Measurements from ENCODE around the gene STAT2.
A peak's percentile ranks its signal among the peaks of the same experiment; 100 is the strongest.
"Not testable (repeated sequence)": the region's sequence is repeated elsewhere in the genome, so short reads cannot be mapped to it uniquely, and the experiment has no call there.

The STAT2 gene

DNA sequence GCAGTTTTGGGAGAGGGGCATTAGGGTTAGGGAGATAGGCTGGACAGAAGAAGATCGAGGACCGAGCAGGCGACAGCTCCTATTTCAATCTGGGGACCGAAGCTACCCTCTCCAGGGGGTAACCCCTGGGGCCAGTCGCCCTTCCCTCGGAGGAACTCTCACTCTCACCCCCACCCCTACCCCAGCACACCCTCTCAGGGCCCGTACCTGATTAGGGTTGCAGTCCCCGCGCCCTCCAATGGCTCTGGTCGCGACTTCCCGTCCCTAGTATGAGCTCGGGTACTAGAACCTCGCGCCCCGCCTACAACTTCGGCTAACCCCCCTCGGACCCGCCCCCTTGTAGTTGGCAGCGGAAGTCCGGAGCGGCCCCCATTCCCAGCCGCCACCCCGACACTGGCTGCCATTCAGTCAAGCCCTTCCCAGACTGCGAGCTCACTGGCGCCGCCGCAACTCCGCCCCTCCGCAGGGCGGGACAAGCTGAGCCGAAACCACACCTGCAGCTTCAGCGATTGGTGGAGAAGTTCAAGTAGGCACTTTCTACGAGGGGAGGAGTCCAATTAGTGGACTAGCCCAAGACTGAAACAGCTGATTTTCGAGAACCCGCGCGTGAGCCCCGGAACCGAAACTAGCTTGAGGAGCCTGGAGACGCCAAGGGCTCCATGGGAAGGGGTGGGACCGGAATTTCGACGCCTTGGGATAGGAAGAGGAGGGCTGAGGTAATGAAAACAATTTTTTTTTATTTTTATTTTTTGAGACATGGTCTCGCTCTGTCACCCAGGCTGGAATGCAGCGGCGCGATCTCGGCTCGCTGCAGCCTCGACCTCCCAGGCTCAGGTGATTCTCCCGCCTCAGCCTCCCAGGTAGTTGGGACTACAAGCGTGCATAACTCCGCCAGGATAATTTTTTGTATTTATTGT lies at the start of gene STAT2:
TSS of gene STAT2 (minus strand) at position 257 of the 917 bp plus-strand sequence. CDS start 3,536 bp downstream, outside the sequence.
- DNase-seq: peak; percentile 100

DNA sequence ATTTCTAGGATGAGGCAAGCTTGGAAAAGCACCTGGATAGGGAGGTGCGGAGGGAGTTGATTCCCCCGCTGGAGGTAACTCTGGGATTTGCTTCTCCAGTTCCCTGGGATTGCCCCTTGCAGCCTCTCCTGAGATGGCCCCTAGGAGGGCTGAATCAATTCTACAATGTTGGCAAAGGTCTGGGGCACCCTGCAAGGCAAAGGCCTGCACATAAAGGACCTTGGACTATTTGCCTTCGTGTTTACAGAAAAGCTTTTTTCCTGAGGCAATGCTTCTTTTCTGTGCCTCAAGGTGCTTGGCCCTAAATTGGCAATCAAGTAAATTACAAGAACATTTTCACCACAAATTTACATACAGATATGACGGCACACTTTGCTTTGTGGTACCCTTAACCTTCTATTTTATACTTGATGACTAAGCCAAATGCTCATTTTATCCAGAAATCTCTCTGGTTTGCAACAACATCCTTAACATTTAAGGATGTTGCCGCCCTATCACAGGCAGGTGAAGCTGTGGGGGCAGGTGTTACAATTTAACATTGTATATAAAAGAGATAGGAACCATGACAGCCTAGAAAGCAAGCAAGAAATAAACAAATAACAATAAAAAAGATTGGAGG lies 49.0 kb upstream of the STAT2 start:
- no peak for DNase-seq

DNA sequence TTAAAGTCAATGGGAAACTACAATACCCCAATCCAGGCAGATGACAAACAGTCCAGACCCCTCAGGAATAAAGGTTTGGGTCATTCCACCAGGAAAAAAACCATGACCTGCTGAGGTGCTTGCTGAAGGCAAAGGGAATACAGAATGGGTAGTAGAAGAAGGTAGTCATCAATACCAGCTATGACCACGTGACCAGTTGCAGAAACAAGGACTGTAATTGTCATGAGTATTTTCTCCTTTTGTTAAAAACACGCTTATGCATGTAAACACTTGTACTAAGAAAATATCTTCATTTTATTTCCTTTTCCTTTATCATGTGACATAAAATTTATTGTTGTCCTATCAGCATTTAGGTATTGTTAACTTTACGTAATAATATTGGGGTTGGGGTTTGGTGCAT lies 44.3 kb upstream of the STAT2 start:
- DNase-seq: not testable (repeated sequence)

DNA sequence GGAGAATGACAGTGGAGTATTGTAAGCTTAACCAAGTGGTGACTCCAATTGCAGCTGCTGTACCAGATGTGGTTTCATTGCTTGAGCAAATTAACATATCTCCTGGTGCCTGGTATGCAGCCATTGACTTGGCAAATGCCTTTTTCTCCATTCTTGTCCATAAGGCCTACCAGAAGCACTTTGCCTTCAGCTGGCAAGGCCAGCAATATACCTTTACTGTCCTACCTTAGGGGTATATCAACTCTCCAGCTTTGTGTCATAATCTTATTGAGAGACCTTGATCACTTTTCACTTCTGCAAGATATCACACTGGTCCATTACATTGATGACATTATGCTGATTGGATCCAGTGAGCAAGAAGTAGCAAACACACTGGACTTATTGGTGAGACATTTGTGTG lies 41.7 kb upstream of the STAT2 start:
- DNase-seq: not testable (repeated sequence)

DNA sequence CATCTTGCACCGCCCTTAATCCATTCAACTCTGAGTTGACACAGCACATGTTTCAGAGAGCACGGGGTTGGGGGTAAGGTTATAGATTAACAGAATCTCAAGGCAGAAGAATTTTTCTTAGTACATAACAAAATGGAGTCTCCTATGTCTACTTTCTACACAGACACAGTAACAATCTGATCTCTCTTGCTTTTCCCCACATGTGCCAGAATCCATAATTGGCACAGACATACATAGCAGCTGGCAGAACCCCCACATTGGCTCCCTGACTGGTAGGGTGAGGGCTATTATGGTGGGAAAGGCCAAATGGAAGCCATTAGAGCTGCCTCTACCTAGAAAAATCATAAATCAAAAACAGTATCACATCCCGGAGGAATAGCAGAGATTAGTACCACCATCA lies 41.2 kb upstream of the STAT2 start:
- not testable (repeated sequence) for DNase-seq

DNA sequence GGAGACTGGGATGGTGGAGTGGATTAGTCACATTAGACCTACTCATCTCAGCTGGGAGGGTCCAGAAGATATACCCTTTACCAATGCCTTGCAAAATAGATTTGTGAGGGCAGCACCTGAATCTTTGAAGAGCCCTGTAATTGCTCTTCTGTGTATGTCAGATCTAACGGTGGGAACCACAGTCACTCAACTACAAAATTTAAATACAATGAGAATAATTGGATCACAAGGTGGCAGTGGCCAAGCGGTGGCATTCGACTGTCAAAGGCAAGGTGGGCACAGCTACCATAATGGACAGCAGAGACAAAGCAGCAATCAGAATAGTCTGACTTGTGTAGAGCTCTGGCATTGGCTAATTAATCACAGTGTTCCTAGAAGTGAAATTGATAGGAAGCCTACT lies 39.6 kb upstream of the STAT2 start:
- DNase-seq: not testable (repeated sequence)

DNA sequence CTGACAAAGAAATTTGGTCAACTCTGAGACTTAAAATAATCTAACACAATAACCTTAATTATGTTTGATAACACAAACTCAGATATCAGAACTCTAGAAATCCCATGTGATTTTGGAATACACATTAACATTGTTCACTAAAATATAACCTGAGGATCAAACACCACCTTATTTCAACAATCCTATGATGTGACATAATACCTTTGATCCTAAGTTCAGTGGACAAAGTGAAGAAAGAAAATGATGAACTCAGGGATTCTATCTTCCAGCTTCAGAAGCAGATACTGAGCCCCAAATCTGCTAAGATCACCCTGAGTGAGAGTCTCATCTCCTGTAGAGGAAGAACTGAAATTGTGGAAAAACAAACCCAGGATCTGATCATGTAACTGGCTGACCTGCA lies 38.4 kb upstream of the STAT2 start:
- no peak for DNase-seq

DNA sequence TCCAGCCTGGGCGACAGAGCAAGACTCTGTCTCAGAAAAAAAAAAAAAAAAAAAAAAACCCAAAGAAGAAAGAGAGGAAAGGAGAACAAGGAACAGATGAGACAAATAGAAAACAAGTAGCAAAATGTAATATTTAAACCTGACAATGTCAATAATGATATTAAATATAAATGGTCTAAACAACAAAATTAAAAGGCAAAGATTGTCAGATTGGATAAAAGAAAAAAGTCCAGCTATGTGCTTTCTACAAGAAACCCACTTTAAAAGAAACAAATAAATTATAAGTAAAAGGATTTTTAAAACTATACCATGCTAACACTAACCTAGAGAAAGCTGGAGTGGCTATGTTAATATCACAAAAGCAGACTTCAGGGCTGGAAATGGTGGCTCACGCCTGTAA lies 32.4 kb upstream of the STAT2 start:
- no peak for DNase-seq

DNA sequence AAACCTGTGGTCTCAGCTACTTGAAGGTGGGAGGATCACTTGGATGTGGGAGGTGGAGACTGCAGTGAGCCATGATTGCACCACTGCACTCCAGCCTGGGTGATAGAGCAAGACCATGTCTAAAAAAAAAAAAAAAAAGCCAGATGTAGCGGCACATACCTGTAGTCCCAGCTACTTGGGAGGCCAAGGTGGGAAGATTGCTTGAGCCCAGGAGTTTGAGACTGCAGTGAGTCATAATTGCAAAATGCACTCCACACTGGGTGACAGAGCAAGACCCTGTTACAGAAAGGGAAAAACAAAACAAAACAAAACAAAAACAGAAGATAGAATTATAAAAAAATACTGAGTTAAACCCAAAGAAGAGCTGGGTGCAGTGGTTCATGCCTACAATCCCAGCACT lies 31.8 kb upstream of the STAT2 start:
- DNase-seq: no peak

DNA sequence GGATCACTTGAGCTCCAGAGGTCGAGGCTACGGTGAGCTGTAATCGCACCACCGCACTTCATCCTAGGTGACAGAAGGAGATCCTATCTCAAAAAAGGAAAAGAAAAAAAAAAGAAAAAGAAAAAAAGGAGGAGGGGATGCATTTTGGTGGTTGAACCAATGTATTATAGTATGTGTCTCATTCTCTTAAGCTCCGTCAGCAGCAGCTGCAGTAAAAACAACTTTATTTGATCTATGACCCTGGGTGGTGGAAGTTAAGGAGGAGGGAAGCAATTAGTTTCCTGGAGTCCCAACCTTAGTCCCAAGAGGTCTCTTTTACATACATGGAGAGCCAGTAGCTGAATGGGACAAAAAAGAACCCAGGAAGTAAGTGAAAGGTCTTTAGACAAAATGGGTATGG lies 29.5 kb upstream of the STAT2 start:
- DNase-seq: no peak

DNA sequence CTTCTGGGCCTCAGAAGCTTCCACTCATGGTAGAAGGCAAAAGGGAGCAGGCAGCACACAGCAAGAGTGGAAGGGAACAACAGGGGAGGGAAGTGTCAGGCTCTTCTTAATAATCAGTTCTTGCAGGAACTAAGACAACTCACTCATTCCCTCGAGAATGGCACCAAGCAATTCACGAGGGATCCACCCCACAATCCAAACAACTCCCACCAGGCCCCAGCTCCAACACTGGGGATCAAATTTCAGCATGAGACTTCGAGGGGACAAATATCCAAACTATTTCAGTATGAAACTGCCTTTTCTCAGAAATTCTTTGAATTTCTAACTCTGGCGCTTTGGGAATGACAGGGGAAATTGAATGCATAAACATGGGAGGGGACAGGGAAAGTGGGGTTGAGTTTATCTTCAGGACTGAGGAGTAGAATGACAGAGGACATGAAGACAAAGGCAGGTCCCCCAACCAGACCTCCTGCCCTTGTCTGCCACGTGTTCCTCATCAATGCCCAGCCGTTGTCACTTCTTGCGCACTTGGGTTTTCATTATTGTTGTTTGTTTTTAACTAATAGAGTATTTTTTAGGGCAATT lies 27.3 kb upstream of the STAT2 start:
- no peak for DNase-seq

DNA sequence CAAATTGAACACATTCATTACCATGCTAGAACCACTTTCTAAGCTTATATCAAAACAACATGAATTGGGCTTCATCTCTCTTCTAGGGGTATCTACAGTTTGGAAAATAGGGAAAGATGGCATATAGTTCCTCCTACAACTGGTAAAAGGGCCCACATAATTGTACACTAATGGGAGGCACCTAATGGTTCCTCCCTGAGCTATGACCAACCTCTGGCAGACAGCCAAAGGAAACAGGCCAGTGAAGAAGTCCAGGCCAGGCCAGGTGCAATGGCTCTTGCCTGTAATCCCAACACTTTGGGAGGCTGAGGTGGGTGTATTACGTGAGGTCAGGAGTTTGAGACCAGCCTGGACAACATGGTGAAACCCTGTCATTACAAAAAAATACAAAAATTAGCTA lies 26.0 kb upstream of the STAT2 start:
- DNase-seq: no peak

DNA sequence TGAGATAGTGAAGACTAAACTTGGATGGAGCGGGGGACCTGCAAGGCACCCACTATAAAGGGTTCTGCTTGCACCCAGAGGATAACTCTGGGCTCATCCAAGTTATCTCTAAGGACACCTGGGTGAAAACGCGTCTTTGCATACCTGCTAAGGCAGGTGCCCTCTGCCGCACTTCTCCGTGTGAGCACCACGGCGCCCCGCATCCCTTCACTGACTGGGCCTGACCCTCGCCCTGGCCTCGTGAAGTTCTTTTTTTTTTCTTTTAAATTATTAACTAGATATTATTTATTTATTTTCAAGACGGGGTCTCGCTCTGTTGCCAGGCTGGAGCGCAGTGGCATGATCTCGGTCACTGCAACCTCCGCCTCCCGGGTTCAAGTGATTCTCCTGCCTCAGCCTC lies 22.7 kb upstream of the STAT2 start:
- no peak for DNase-seq

DNA sequence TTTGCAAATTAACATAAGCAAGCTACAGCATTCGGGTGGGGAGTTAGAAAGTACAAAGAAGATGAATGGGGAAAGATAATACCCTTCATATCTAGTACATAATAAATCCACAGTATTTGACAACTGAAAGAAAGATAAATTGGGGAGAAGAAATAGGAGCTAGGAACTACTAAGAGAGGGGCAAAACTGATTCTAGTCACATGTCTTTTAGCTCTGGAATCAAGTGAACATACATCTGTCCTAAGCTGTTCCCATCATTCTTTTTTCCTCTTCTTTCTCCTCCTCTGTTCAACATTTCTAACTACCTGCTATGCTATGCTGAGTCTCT lies 18.0 kb upstream of the STAT2 start:
- DNase-seq: no peak

DNA sequence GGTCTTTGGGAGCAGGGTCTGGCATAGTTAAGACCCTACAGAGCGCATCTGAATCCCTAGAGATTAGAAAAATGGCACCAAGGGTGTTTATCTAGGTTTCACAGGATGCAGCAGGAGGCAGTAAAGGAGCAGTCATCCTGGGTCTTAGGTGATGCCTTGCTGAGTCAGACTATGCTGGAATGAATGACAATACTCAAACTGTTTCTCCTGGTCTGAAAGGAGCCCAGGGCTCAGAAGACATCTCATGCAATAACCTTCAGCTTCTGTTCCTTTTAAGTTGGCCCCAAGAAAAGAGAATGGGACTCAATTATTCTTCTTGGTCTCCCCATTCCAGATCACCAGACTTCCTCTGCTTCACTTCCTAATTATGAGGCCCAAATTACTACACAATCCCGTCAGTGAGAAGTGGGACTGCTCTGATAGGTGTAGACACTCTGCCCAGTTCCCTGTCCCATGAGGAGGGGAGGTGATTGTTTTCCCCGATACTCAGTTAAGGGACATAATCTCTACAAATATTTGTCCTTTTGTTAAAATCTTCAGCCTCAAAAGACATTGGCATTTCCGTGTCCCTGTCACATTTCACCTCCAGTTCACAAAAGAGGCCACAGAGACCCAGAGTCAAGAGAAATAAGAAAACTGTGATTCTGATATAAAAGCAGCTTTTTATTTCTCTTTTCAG lies 17.5 kb upstream of the STAT2 start:
- no peak for DNase-seq

DNA sequence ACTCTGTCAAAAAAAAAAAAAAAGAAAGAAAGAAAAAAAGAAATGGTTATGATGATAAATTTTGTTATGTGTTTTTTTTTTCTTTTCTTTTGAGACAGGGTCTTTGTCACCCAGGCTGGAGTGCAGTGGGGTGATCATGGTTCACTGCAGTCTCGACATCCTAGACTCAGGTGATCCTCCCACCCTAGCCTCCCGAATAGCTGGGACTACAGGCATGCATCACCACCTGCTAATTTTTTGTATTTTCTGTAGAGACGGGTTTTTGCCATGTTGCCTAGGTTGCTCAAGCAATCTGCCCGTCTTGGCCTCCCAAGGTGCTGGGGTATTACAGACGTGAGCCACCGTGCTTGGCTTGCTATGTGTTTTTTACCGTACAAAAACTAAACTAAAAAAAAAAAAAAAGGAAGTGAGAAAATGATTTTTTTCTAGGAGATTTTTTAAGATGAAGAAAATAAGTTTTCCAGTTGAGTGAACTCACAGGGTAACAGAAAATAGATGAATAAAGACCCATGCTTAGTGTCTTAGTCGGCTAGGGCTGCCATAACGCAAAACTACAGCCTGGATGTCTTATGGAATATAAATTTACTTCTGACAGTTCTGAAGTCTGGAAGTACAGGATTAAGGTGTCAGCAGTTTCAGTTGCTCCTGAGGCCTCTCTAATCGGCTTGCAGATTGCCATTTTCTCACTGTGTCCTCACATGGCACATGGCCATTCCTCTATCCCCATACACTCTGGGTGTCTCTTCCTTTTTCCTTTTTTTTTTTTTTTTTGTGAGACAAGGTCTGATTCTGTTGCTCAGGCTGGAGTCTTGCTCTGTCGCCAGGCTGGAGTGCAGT lies 15.9 kb upstream of the STAT2 start:
- peak in 1 of 2 donors; percentile 57 for DNase-seq

DNA sequence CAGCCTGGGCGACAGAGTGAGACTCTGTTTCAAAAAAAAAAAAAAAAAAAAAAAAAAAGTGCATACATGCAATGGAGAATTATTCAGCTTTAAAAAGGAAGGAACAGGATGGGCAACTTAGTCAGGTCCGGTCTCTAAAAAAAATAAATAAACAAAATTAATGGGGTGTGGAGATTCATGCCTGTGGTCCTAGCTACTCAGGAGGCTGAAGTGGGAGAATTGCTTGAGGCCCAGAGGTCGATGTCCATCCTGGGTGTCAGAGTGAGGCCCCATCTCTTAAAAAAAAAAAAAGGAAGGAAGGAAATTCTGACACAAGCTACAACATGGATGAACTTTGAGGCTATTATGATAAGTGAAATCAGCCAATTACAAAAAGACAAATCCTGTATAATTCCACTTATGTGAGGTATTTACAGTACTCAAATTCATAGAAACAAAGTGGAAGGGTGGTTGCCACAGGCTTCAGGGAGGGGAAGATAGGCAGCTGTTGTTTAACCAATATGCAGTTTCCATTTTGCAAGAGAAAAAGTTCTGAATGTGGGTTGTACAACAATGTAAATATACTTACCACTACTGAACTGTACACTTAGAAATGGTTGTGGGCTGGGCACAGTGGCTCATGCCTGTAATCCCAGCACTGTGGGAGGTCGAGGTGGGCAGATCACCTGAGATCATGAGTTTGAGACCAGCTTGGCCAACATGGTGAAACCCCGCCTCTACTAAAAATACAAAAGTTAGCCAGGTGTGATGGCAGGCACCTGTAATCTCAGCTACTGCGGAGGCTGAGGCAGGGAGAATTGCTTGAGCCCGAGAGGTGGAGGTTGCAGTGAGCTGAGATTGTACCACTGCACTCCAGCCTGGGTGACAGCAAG lies 15.1 kb upstream of the STAT2 start:
- no peak for DNase-seq

DNA sequence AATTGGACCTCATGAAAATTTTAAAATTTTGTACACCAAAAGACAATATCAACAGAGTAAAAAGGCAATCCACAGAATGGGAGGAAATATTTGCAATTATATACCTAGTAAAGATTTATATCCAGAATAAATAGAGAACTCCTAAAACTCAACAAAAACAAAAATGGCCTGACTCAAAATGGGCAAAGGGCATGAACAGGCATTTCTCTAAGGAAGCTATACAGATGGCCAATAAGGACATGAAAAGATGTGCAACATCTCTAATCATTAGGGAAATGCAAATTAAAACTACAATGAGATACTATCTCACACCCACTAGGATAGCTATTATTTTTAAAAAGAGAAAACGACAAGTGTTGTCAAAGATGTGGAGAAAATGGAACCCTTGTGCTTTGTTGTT lies 13.6 kb upstream of the STAT2 start:
- no peak for DNase-seq

DNA sequence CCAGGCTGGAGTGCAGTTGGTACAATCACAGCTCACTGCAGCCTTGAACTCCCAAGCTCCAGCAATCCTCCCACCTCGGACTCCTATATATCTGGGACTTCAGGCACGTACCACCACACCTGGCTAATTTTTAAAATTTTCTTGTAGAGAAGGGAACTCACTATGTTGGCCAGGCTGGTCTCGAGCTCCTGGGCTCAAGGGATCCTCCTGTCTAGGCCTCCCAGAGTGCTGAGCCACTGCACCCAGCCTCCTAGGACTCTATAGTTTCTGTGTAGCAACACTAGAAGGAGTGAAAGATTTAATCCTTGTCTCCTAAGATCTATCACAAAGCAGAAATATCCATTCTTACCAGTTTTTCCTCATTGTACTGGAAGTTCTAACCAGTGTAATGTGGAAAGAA lies 7.0 kb upstream of the STAT2 start:
- DNase-seq: no peak

DNA sequence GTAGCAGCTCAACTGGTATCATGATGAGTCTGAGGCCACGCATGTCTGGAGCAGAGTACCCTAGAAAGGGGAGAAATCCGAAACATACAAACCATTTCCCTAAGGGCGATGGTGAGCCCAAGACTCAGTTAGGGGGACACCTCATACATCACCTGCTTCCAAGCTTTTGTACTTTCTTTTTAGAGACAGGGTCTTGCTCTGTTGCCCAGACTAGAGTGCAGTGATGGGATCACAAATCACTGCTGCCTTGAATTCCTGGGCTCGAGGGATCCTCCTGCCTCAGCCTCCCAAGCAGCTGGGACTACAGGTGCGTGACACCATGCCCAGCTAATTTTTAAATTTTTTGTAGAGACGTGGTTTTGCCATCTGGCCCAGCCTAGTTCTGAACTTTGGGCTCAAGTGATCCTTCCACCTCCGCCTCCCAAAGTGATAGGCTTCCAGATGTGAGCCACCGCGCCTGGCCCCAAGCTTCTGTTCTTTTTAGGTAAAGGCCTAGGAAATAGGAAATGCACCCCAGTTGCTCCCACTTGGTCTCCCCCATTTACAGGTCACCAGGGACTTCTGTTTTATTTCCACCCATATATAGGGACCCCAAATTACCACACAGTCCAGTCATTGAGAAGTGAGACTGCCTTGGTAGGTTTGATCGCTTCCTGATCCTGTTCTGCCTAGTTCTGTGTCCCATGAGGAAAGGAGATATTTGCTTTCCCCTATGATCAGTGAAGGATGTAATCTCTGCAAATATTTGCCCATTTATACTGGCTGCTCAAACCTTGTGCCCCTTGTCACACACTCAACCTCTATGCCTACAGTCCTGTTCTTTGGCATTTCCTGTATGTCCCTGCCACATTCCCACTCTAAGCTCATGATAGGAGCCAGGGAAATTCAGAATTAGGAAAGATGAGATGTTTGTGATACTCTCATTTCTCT lies 2.5 kb upstream of the STAT2 start, which contains the start of gene APOF:
TSS of gene APOF (minus strand) at position 728 of the 930 bp plus-strand sequence. CDS start at position 616, 112 bp downstream.
- DNase-seq: no peak
